IMR-90 (cell line): ENCODE measurements around the gene SDHA. TPM values are rescaled to one million over a fixed set of nuclear protein-coding genes. Genes with fewer than 3 reads are reported as not detected.

Source experiments
- ATAC-seq: fragments of 200-7000 bp; cut with Tn5 transposase; 2 replicates; pipeline ENCODE4 v1.9.1; 2020; ENCODE audit warnings: low read depth, mild to moderate bottlenecking, moderate library complexity
- BruUV-seq: library from RNA; stranded (reverse); fragments of 400-500 nt; replicated peaks from 2 replicates; lab custom pipeline; 2021; lab: Mats Ljungman, UMichigan
- CTCF ChIA-PET: fragments of 300-600 bp; formaldehyde crosslinking; extraction: SDS; loops from one replicate; lab custom pipeline; 2021; ENCODE audit warnings: antibody characterized with exemption; lab: Yijun Ruan, JAX
- POLR2A ChIA-PET: fragments of 300-600 bp; sonication (Branson Sonifier 250); formaldehyde crosslinking; loops from one replicate; lab custom pipeline; 2022; ENCODE audit warnings: antibody characterized with exemption; ENCODE audit not compliant: unreplicated experiment; lab: Charles Lee
- DNase-seq: peaks from one replicate; pipeline ENCODE4 v3.0.0; 2013
- H2AFZ ChIP-seq: replicated peaks from 2 replicates; pipeline ENCODE3; 2013; ENCODE audit warnings: low read length, mild to moderate bottlenecking; ENCODE audit not compliant: poor library complexity
- H2AK5ac ChIP-seq: 2 replicates; pipeline ENCODE4 v1.6.1; 2013; ENCODE audit warnings: low read depth, low read length, inconsistent platforms
- H2AK9ac ChIP-seq: replicated peaks from 2 replicates; pipeline ENCODE3; 2013; ENCODE audit warnings: mild to moderate bottlenecking, low read depth, low read length, moderate library complexity; ENCODE audit not compliant: poor library complexity
- H2BK120ac ChIP-seq: 2 replicates; pipeline ENCODE4 v1.6.1; 2013; ENCODE audit warnings: low read depth, low read length, inconsistent platforms
- H2BK15ac ChIP-seq: 3 replicates; pipeline ENCODE4 v1.6.1; 2013; ENCODE audit warnings: low read depth, low read length, inconsistent platforms
- H2BK20ac ChIP-seq: 2 replicates; pipeline ENCODE4 v1.6.1; 2013; ENCODE audit warnings: low read depth, mild to moderate bottlenecking, inconsistent platforms, low read length, moderate library complexity
- H2BK5ac ChIP-seq: 2 replicates; pipeline ENCODE4 v1.6.1; 2013; ENCODE audit warnings: mild to moderate bottlenecking, low read depth, low read length, inconsistent platforms; ENCODE audit not compliant: poor library complexity, severe bottlenecking
- H3K14ac ChIP-seq: replicated peaks from 2 replicates; pipeline ENCODE4 v1.6.1; 2013; ENCODE audit warnings: low read depth, low read length, inconsistent platforms
- H3K18ac ChIP-seq: 2 replicates; pipeline ENCODE4 v1.6.1; 2013; ENCODE audit warnings: low read depth, low read length, control low read depth
- H3K23ac ChIP-seq: 2 replicates; pipeline ENCODE4 v1.6.1; 2013; ENCODE audit warnings: low read depth, low read length, inconsistent platforms
- H3K27ac ChIP-seq: 2 replicates; pipeline ENCODE4 v1.5.1; 2013; ENCODE audit warnings: mild to moderate bottlenecking, control low read depth, low read length; ENCODE audit not compliant: insufficient read depth
- H3K27me3 ChIP-seq: 2 replicates; pipeline ENCODE4 v1.6.1; 2013; ENCODE audit warnings: low read length; ENCODE audit not compliant: control insufficient read depth, insufficient read depth
- H3K36me3 ChIP-seq: 2 replicates; pipeline ENCODE4 v1.6.1; 2013; ENCODE audit warnings: low read length, mixed read lengths; ENCODE audit not compliant: control insufficient read depth, insufficient read depth
- H3K4ac ChIP-seq: 2 replicates; pipeline ENCODE4 v1.6.1; 2013; ENCODE audit warnings: low read depth, low read length, inconsistent platforms
- H3K4me1 ChIP-seq: 2 replicates; pipeline ENCODE4 v1.6.1; 2013; ENCODE audit warnings: low read length, mixed read lengths; ENCODE audit not compliant: control insufficient read depth, insufficient read depth
- H3K4me2 ChIP-seq: 2 replicates; pipeline ENCODE4 v1.6.1; 2013; ENCODE audit warnings: low read depth, mild to moderate bottlenecking, control low read depth, low read length, moderate library complexity
- H3K4me3 ChIP-seq: 2 replicates; pipeline ENCODE4 v1.5.1; 2013; ENCODE audit warnings: low read depth, mild to moderate bottlenecking, control low read depth, low read length, moderate library complexity; ENCODE audit not compliant: insufficient read depth
- H3K56ac ChIP-seq: 2 replicates; pipeline ENCODE4 v1.6.1; 2013; ENCODE audit warnings: low read length, inconsistent platforms; ENCODE audit not compliant: insufficient read depth; ENCODE audit errors: extremely low read depth
- H3K79me1 ChIP-seq, 2 experiments: 2 replicates each; pipeline ENCODE4 v1.6.1; 2013; ENCODE audit warnings: low read length in 2 of 2, inconsistent platforms in 1 of 2, low read depth in 1 of 2
- H3K9ac ChIP-seq: 2 replicates; pipeline ENCODE4 v1.6.1; 2013; ENCODE audit warnings: low read depth, low read length, control low read depth
- H3K9me1 ChIP-seq: 2 replicates; pipeline ENCODE4 v1.6.1; 2013; ENCODE audit warnings: low read length, inconsistent platforms; ENCODE audit not compliant: insufficient read depth
- H3K9me3 ChIP-seq: 2 replicates; pipeline ENCODE4 v1.6.1; 2013; ENCODE audit warnings: low read length; ENCODE audit not compliant: control insufficient read depth, insufficient read depth
- H4K20me1 ChIP-seq: 2 replicates; pipeline ENCODE4 v1.6.1; 2013; ENCODE audit warnings: low read length, inconsistent platforms; ENCODE audit not compliant: insufficient read depth
- H4K5ac ChIP-seq: 2 replicates; pipeline ENCODE4 v1.6.1; 2013; ENCODE audit warnings: mild to moderate bottlenecking, low read depth, low read length, control low read depth
- H4K8ac ChIP-seq, 2 experiments: 2 replicates each; pipeline ENCODE4 v1.6.1; 2013; ENCODE audit warnings: low read depth in 2 of 2, low read length in 2 of 2, control low read depth in 1 of 2, inconsistent platforms in 1 of 2
- H4K91ac ChIP-seq: 2 replicates; pipeline ENCODE4 v1.6.1; 2013; ENCODE audit warnings: low read depth, low read length, inconsistent platforms; ENCODE audit not compliant: insufficient read depth
- BHLHE40 ChIP-seq: fragments of 150-350 bp; IDR thresholded peaks from 2 replicates; pipeline ENCODE4 v1.6.1; 2016; ENCODE audit warnings: mild to moderate bottlenecking, low read depth, low read length
- CEBPB ChIP-seq: IDR thresholded peaks from 2 replicates; pipeline ENCODE4 v1.6.1; 2012; ENCODE audit warnings: low read depth, low read length, improper control_type of control experiment
- CHD1 ChIP-seq: IDR thresholded peaks from 2 replicates; pipeline ENCODE4 v1.6.1; 2012; ENCODE audit warnings: low read depth, low read length, improper control_type of control experiment
- CTCF ChIP-seq: conservative IDR thresholded peaks from 2 replicates; pipeline ENCODE4 v1.5.1; 2012; ENCODE audit warnings: mild to moderate bottlenecking, low read depth, low read length, improper control_type of control experiment
- ELK1 ChIP-seq: fragments of 150-350 bp; IDR thresholded peaks from 2 replicates; pipeline ENCODE4 v1.6.1; 2016; ENCODE audit warnings: low read depth, mild to moderate bottlenecking, low read length, moderate library complexity, borderline replicate concordance
- FOS ChIP-seq: fragments of 150-350 bp; IDR thresholded peaks from 2 replicates; pipeline ENCODE4 v1.6.1; 2016; ENCODE audit warnings: low read depth, low read length
- MAFK ChIP-seq: IDR thresholded peaks from 2 replicates; pipeline ENCODE4 v1.6.1; 2012; ENCODE audit warnings: low read depth, low read length, improper control_type of control experiment
- MAZ ChIP-seq: IDR thresholded peaks from 2 replicates; pipeline ENCODE4 v1.6.1; 2012; ENCODE audit warnings: low read depth, mild to moderate bottlenecking, low read length, improper control_type of control experiment, moderate library complexity, borderline replicate concordance
- MXI1 ChIP-seq: IDR thresholded peaks from 2 replicates; pipeline ENCODE4 v1.6.1; 2012; ENCODE audit warnings: low read depth, mild to moderate bottlenecking, low read length, moderate library complexity, borderline replicate concordance
- NFE2L2 ChIP-seq: fragments of 150-350 bp; IDR thresholded peaks from 2 replicates; pipeline ENCODE4 v1.6.1; 2016; ENCODE audit warnings: low read depth, mild to moderate bottlenecking, low read length
- POLR2A ChIP-seq: IDR thresholded peaks from 2 replicates; pipeline ENCODE4 v1.6.1; 2012; ENCODE audit warnings: mild to moderate bottlenecking, low read depth, low read length
- RAD21 ChIP-seq: IDR thresholded peaks from 2 replicates; pipeline ENCODE4 v1.6.1; 2012; ENCODE audit warnings: low read length, improper control_type of control experiment
- RCOR1 ChIP-seq: IDR thresholded peaks from 2 replicates; pipeline ENCODE4 v1.6.1; 2012; ENCODE audit warnings: mild to moderate bottlenecking, low read length, improper control_type of control experiment; ENCODE audit not compliant: insufficient replicate concordance
- RFX5 ChIP-seq: IDR thresholded peaks from 2 replicates; pipeline ENCODE4 v1.8.0; 2012; ENCODE audit warnings: low read depth, mild to moderate bottlenecking, low read length, moderate library complexity
- SMC3 ChIP-seq: fragments of 150-350 bp; IDR thresholded peaks from 2 replicates; pipeline ENCODE4 v1.6.1; 2016; ENCODE audit warnings: low read depth, mild to moderate bottlenecking, antibody characterized with exemption, low read length, moderate library complexity
- WGBS, 2 experiments: methylation state at CpG; one replicate each; pipeline versions ENCODE4 v1.1.5 to v1.1.7; 2013; ENCODE audit warnings: missing lambda C conversion rate in 2 of 2; ENCODE audit not compliant: insufficient read length in 1 of 2; ENCODE audit errors: extremely low coverage in 2 of 2; 5-methylcytosine and 5-hydroxymethylcytosine counted together
- dilution Hi-C: fragments of 300-500 bp; cut with HindIII; formaldehyde crosslinking; loops from one replicate; pipeline ENCODE4 v1.14.3; 2018; ENCODE audit warnings: low sequenced_read_pairs; ENCODE audit not compliant: unreplicated experiment
- in situ Hi-C: fragments of 300-500 bp; cut with MboI; formaldehyde crosslinking; loops from 3 replicates; pipeline ENCODE4 v1.14.3; 2019; ENCODE audit warnings: low sequenced_read_pairs, inconsistent platforms, mixed read lengths
- intact Hi-C: fragments of 100-400 bp; cut with micrococcal nuclease; formaldehyde crosslinking; loops from 2 replicates; pipeline ENCODE4 v1.10.0; 2022
- polyA plus RNA-seq, 3 experiments: library from polyadenylated mRNA; depleted of rRNA; stranded (reverse); fragments of >200 nt; gene quantifications; 2 replicates each; pipeline ENCODE4 v1.2.3, GENCODE V29; 2012; ENCODE audit warnings: low replicate concordance in 1 of 3
- total RNA-seq: library from RNA; depleted of rRNA; stranded (reverse); fragments of >200 nt; gene quantifications from 2 replicates; pipeline ENCODE4 v1.2.3, GENCODE V29; 2012
- TF ChIP-seq, protein P1 (sequence below): fragments of 150-350 bp; IDR thresholded peaks from 2 replicates; pipeline ENCODE4 v1.6.1; 2017; ENCODE audit warnings: mild to moderate bottlenecking, antibody characterized with exemption, low read length, low read depth

The SDHA gene
- total and polyA plus RNA-seq, 2 of the 4 experiments (the other 2 are of a cell fraction) = 105 to 121 TPM

- ChIA-PET CTCF (no interaction called here), POLR2A (no interaction called here)
- DNase-seq (no peak), ATAC-seq (no peak)
- TF ChIP-seq, protein P1, sequence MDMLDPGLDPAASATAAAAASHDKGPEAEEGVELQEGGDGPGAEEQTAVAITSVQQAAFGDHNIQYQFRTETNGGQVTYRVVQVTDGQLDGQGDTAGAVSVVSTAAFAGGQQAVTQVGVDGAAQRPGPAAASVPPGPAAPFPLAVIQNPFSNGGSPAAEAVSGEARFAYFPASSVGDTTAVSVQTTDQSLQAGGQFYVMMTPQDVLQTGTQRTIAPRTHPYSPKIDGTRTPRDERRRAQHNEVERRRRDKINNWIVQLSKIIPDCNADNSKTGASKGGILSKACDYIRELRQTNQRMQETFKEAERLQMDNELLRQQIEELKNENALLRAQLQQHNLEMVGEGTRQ = no peak
- TF ChIP-seq CTCF = no peak
- TF ChIP-seq MAFK = no peak
- TF ChIP-seq CHD1 = no peak
- TF ChIP-seq SMC3 = no peak
- TF ChIP-seq POLR2A = no peak
- no peak for TF ChIP-seq RCOR1
- TF ChIP-seq ELK1 = no peak
- TF ChIP-seq MAZ = no peak
- no peak for TF ChIP-seq NFE2L2
- no peak for TF ChIP-seq RFX5
- TF ChIP-seq FOS = no peak
- no peak for TF ChIP-seq MXI1
- no peak for TF ChIP-seq CEBPB
- TF ChIP-seq RAD21 = no peak
- TF ChIP-seq BHLHE40 = no peak
- H3K27me3 ChIP-seq = no peaks in the 10 kb centered on the region
- H3K56ac ChIP-seq = no peak overlapping the region
- H3K27ac ChIP-seq = no peak overlapping the region
- H3K23ac ChIP-seq = no peak overlapping the region
- no peak overlapping the region for H4K8ac ChIP-seq
- no peak overlapping the region for H2AK9ac ChIP-seq
- H3K9ac ChIP-seq = no peak overlapping the region
- H2BK120ac ChIP-seq = no peak overlapping the region
- in situ Hi-C loops (loop anchor here (10.0 kb wide), 1 partner anchor 1360 kb away; no protein-coding TSS in a partner anchor), dilution Hi-C loops (no loop called here), intact Hi-C loops (no loop called here)
- H2BK5ac ChIP-seq = no peak overlapping the region
- no peak overlapping the region for H3K4ac ChIP-seq
- H4K5ac ChIP-seq = no peak overlapping the region
- H3K9me1 ChIP-seq = no peaks in the 10 kb centered on the region
- H3K4me1 ChIP-seq = no peaks in the 10 kb centered on the region
- WGBS, 2 experiments = no CpG with 5 or more reads among the region's 8 CpGs
- H3K36me3 ChIP-seq = peaks cover 51% of the 10 kb centered on the region
- H3K79me1 ChIP-seq = peaks cover 7 to 10% of the 10 kb centered on the region in 2 experiments; a peak in 3 of 4 replicates
- no peak overlapping the region for H3K14ac ChIP-seq
- no peak overlapping the region for H3K18ac ChIP-seq
- H4K91ac ChIP-seq = no peak overlapping the region
- no peaks in the 10 kb centered on the region for H3K9me3 ChIP-seq
- no peak overlapping the region for H3K4me2 ChIP-seq
- H2AFZ ChIP-seq = no peak overlapping the region
- BruUV-seq = no TSS peak
- H3K4me3 ChIP-seq = no peak overlapping the region
- no peak overlapping the region for H2AK5ac ChIP-seq
- H4K20me1 ChIP-seq = no peaks in the 10 kb centered on the region
- no peak overlapping the region for H2BK15ac ChIP-seq
- H2BK20ac ChIP-seq = no peak overlapping the region
Observed at GRCh38 chr5:234450-234849, 16.3 kb downstream of the SDHA start.
